Heart left ventricle (tissue), 16 donors: ENCODE results near the gene FCMR. TPM values are rescaled to one million over a fixed set of nuclear protein-coding genes. Genes with fewer than 3 reads are reported as not detected.

ENCODE experiments used
- ATAC-seq, 4 donors: fragments of 200-7000 bp; cut with Tn5 transposase; one replicate each; pipeline ENCODE4 v1.9.1; 2020 to 2022; ENCODE audit warnings: moderate library complexity in 4 of 4, mild to moderate bottlenecking in 3 of 4, moderate number of reproducible peaks in 1 of 4
- DNase-seq, 5 donors: peaks; one replicate each; pipeline ENCODE4 v3.0.0-alpha.2; 2020
- H3K27ac ChIP-seq, 12 donors: fragments of 200-600 bp; sonication (generic) in 4 of 12; one replicate each; pipeline versions ENCODE4 v1.5.0 to v1.8.0; 2016 to 2022; ENCODE audit warnings: mild to moderate bottlenecking in 2 of 12
- H3K27me3 ChIP-seq, 9 donors: fragments of 200-600 bp; sonication (generic) in 2 of 9; one replicate each; pipeline versions ENCODE4 v1.5.1 to v1.8.0; 2016 to 2022; ENCODE audit warnings: mild to moderate bottlenecking in 3 of 9
- H3K36me3 ChIP-seq, 9 donors: fragments of 200-600 bp; sonication (generic) in 2 of 9; one replicate each; pipeline versions ENCODE4 v1.5.0 to v1.8.0; 2018 to 2022; ENCODE audit warnings: mild to moderate bottlenecking in 2 of 9
- H3K4me1 ChIP-seq, 12 donors: fragments of 200-600 bp; sonication (generic) in 4 of 12; one replicate each; pipeline versions ENCODE4 v1.5.0 to v1.8.0; 2016 to 2022; ENCODE audit warnings: mild to moderate bottlenecking in 3 of 12
- H3K4me3 ChIP-seq, 12 donors: fragments of 200-600 bp; sonication (generic) in 4 of 12; one replicate each; pipeline versions ENCODE4 v1.5.0 to v1.8.0; 2017 to 2022; ENCODE audit warnings: mild to moderate bottlenecking in 9 of 12, moderate library complexity in 4 of 12
- H3K9me3 ChIP-seq, 12 donors: fragments of 200-600 bp; sonication (generic) in 4 of 12; one replicate each; pipeline versions ENCODE4 v1.5.0 to v1.8.0; 2016 to 2022; ENCODE audit warnings: mild to moderate bottlenecking in 1 of 12
- CTCF ChIP-seq, 12 donors: fragments of 200-600 bp; sonication (generic) in 4 of 12; IDR thresholded peaks; one replicate each; pipeline versions ENCODE4 v1.5.0 to v1.8.0; 2018 to 2022; ENCODE audit warnings: antibody characterized with exemption in 12 of 12, mild to moderate bottlenecking in 5 of 12
- POLR2A ChIP-seq, 2 donors: fragments of 450-650 bp; IDR thresholded peaks; one replicate each; pipeline ENCODE4 v1.6.1; 2017; ENCODE audit warnings: antibody characterized with exemption in 2 of 2, mild to moderate bottlenecking in 2 of 2, moderate library complexity in 2 of 2
- WGBS, 4 donors: extraction: QIAGEN DNeasy Blood & Tissue Kit in 2 of 4; methylation state at CpG; one replicate each; pipeline versions ENCODE4 v1.1.5 to v1.1.7; 2013 to 2018; 5-methylcytosine and 5-hydroxymethylcytosine counted together
- intact Hi-C, 10 donors: fragments of 100-400 bp; cut with DNase I; formaldehyde crosslinking; loops; one replicate each; pipeline versions ENCODE4 v1.11.1 to v1.14.2; 2022
- polyA plus RNA-seq, 2 donors: library from polyadenylated mRNA; stranded (reverse); fragments of 200-250 nt; gene quantifications; one replicate each; pipeline ENCODE4 v1.2.3, GENCODE V29; 2013
- total RNA-seq, 9 donors: library from RNA; depleted of rRNA in 2 of 9; stranded (reverse); fragments of >200 nt in 2 of 9; fragmentation: NEBNext Ultra II Directional in 3 of 9; extraction: Animal tissue kit (Norgen Biotek cat#: 25700) in 3 of 9; gene quantifications; one replicate each; pipeline versions ENCODE4 v1.1.0 to v1.2.4, GENCODE V29; 2016 to 2023
- donor health status: ischemic (EF 13 %, LVEDD 7.1; RV severe dilation, severe dysfunction).
- donor health status: healthy with polysubstance abuse.
- donor health status: DM: no; HTN: yes; CAD: no.
- donor health status: DM: no; HTN: no; CAD: no.
- donor health status: ischemic (EF 25% LVEDD 6.9; RV normal size, moderate dysfunction).
- donor health status: ischemic (EF 25% LVEDD 5.7; RV mildly dilated, moderate dysfunction).
- donor health status: healthy.
- donor health status: DM: yes; HTN: yes; CAD: no.
- donor health status: ischemic (EF 35%, LVEDD 5.7; RV mildly dilated, moderate dysfunction).
- donor health status: nonischemic (EF 11% LVEDD 7.7; RV severe dilation, severe dysfunction).
- donor health status: DM: yes; HTN: yes; CAD: no.
- donor health status: PGD.
- donor health status: ischemic (EF 29% LVEDD 5.4; RV normal size, mild dysfunction).
- donor health status: nonischemic (EF 23%, LVEDD 6.1; RV moderate dilation, normal function).

Gene FCMR
- total and polyA plus RNA-seq, 11 donors: 0.99 to 16.3 (median 3.2) TPM

GRCh38 chr1:206916000-206916709 is 5.6 kb downstream of the FCMR start:
- intact Hi-C loops: loop anchor here in 4 of 10 donors (10.0 kb wide), 4 partner anchors 111 to 431 kb away; no protein-coding TSS in a partner anchor
- H3K27ac ChIP-seq: no peak overlapping the region
- H3K9me3 ChIP-seq: no peaks in the 10 kb centered on the region
- peaks cover 0 to 10% (median 1%) of the 10 kb centered on the region in 12 donors for H3K4me1 ChIP-seq
- no peak overlapping the region for H3K4me3 ChIP-seq
- H3K36me3 ChIP-seq: no peaks in the 10 kb centered on the region
- ATAC-seq: no peak
- 71 to 79% (median 75%) methylated on average over 8 of the region's 8 CpGs for WGBS, 4 donors
- no peak for DNase-seq
- peaks cover 0 to 5% (median 0%) of the 10 kb centered on the region in 9 donors for H3K27me3 ChIP-seq
- TF ChIP-seq POLR2A (IDR thresholded peaks at IDR 0.05): no peak
- no peak for TF ChIP-seq CTCF (IDR thresholded peaks at IDR 0.05)

DNA sequence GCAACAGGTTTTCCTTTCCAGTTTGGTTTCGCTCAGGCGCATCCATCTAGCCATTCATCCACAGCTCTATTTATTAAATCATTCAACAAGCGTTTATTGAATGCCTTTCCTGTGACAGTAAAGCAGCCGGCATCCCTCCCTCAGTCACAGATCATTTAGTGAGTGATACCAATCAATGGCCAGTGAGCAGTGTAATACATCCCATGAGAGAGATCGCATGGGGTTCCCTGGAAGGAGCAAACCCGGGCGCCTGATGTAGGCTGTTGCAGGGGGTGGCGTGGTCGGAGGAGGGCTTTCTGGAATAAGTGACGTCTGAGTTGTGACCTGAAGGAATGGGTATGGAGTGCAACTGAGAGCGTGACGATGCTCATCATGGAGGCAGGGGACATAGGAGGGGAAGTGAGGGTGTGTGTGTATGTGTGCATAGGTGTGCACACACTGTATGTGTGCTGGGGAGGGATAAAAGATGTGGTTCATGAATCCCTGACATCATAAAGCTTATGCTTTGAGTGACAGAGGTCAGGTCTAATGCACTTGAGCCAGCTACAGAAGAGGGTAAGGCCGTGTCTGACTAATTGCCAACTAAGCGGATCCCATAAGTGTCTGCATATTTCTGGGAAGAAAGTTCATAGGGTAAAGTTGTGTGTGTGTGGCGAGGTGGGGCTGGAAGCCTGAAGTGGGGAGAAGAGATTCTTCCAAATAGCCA is 6.6 kb downstream of the FCMR start:
- Histone ChIP-seq H3K9me3 (no peaks in the 10 kb centered on the region), H3K27ac (no peak overlapping the region), H3K4me3 (no peak overlapping the region), H3K4me1 (peaks cover 0 to 11% (median 2%) of the 10 kb centered on the region in 12 donors), H3K27me3 (peaks cover 0 to 9% (median 0%) of the 10 kb centered on the region in 9 donors), H3K36me3 (no peaks in the 10 kb centered on the region)
- ATAC-seq (no peak), DNase-seq (no peak)
- no peak for TF ChIP-seq CTCF (IDR thresholded peaks at IDR 0.05)
- no peak for TF ChIP-seq POLR2A (IDR thresholded peaks at IDR 0.05)
- WGBS, 4 donors: 86 to 88% (median 86%) methylated on average over 15 of the region's 15 CpGs
- intact Hi-C loops: loop anchor here in 4 of 10 donors (10.0 kb wide), 4 partner anchors 110 to 430 kb away; no protein-coding TSS in a partner anchor

- peaks cover 0 to 23% (median 10%) of the 10 kb centered on the region in 12 donors for H3K4me1 ChIP-seq
- intact Hi-C loops: loop anchor here (1.0 to 10.0 kb wide), 23 partner anchors 49 to 429 kb away; partner anchors contain the start of genes EIF2D (in 3 of the 10) and IL20 (in 2 of the 10)
- TF ChIP-seq POLR2A (IDR thresholded peaks at IDR 0.05): no peak
- no peak for TF ChIP-seq CTCF (IDR thresholded peaks at IDR 0.05)
- ATAC-seq: no peak
- no peak overlapping the region for H3K27ac ChIP-seq
- H3K4me3 ChIP-seq: no peak overlapping the region
- 82 to 93% (median 88%) methylated on average over 12 of the region's 12 CpGs for WGBS, 4 donors
- H3K36me3 ChIP-seq: no peaks in the 10 kb centered on the region
- H3K9me3 ChIP-seq: no peaks in the 10 kb centered on the region
- DNase-seq: no peak
- H3K27me3 ChIP-seq: peaks cover 0 to 21% (median 9%) of the 10 kb centered on the region in 9 donors
These were observed 7.8 kb downstream of the FCMR start for GRCh38 chr1:206913766-206914537.
